Spleen (tissue), 3 donors: ENCODE data around the gene RAPGEF4.

Source experiments
- POLR2A ChIP-seq, 3 donors: fragments of 450-650 bp; IDR thresholded peaks; one replicate each; pipeline ENCODE4 v1.5.1; 2017; ENCODE audit warnings: antibody characterized with exemption in 3 of 3, mild to moderate bottlenecking in 1 of 3
- POLR2AphosphoS5 ChIP-seq, 3 donors: sonication (generic); formaldehyde crosslinking; IDR thresholded peaks; one replicate each; pipeline ENCODE4 v1.5.1; 2017; ENCODE audit warnings: antibody characterized with exemption in 3 of 3

DNA sequence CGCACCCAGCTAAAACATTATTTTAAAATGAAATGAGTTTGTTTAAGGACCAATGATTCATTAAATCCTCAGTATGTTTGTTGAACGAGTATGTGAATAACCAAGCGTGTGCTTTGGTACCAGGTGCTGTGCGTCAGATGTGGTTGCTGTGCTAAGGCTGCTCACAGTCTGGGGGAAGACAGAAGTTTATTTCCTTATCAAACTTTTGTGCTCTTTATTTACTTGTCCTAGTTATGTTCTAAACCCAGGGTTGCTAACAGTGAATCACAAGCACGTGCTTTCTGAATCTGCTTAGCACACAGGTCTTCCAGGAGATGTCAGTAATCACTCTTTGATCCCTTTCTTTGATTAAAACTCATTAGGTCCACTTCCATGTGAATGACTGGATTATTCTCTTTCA lies 37.0 kb downstream of the RAPGEF4 start:
- TF ChIP-seq POLR2A (IDR thresholded peaks at IDR 0.05) = no peak
- TF ChIP-seq POLR2AphosphoS5 (IDR thresholded peaks at IDR 0.05) = no peak
